Measurements from ENCODE around the gene NAGK. TPM values are rescaled to one million over a fixed set of nuclear protein-coding genes. Genes with fewer than 3 reads are reported as not detected.
"Not testable (repeated sequence)": the region's sequence is repeated elsewhere in the genome, so short reads cannot be mapped to it uniquely, and the experiment has no call there.

NAGK gene
- total RNA-seq, 4 donors from 2014 or later: 33.1 to 182 (median 46.6) TPM

DNA sequence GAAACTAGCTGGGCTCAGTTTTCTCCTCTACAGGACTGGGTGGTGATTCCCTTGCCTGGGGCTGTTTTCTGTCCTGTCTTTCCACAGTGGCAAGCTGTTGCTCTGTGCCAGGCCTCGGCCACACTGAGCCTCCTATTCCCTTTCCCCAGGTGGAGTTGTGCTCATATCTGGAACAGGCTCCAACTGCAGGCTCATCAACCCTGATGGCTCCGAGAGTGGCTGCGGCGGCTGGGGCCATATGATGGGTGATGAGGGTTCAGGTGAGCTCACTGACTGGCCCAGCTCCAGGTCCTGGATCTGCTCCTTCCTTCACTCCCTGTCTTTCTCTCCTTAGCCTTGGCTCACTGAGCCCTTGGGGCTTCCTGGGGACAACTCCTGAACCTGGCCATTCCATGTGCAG lies 4.0 kb downstream of the NAGK start:
- no peak for DNase-seq
- Histone ChIP-seq H3K9me3 (no peaks in the 10 kb centered on the region), H3K36me3 (peaks cover 0 to 42% (median 2%) of the 10 kb centered on the region in 3 donors), H3K4me1 (peaks cover 0 to 17% (median 16%) of the 10 kb centered on the region in 4 donors), H3K27me3 (no peaks in the 10 kb centered on the region), H3K27ac (peak overlapping the region; percentile 1 to 74 (median 34)), H3K4me3 (no peak overlapping the region)
- TF ChIP-seq CTCF (IDR thresholded peaks at IDR 0.05) (no peak), POLR2A (IDR thresholded peaks at IDR 0.05) (no peak)

- peaks cover 0 to 52% (median 2%) of the 10 kb centered on the region in 3 donors for H3K36me3 ChIP-seq
- no peak for DNase-seq
Observed at GRCh38 chr2:71073475-71073874, 5.0 kb downstream of the NAGK start.

DNA sequence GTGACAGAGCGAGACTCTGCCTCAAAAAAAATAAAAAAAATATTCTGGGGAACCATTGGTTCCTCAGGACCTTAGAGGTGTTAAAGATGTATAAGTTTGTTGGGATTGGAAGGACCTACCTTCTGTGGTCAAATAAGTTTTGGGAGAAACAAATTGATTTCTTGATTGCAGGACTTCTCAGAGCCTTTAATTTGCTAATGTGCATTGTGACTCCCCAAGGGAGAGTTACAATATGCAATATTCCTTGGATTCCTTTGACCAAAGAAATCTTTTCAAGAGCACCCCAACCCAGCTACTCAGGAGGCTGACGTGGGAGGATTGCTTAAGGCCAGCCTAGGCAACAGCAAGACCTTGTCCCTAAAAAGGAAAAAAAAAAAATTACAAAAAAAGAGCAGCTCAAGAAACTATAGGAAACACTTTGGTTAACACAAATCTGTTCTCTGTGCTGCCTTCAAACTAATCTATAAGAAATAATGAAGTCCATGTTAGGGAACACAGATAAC lies 6.5 kb downstream of the NAGK start:
- no peak for DNase-seq
- no peaks in the 10 kb centered on the region for H3K9me3 ChIP-seq
- H3K27me3 ChIP-seq: no peaks in the 10 kb centered on the region
- no peak overlapping the region for H3K27ac ChIP-seq
- peaks cover 0 to 62% (median 2%) of the 10 kb centered on the region in 3 donors for H3K36me3 ChIP-seq
- peaks cover 0 to 15% (median 11%) of the 10 kb centered on the region in 4 donors for H3K4me1 ChIP-seq
- H3K4me3 ChIP-seq: no peak overlapping the region
- TF ChIP-seq POLR2A (IDR thresholded peaks at IDR 0.05) (no peak), CTCF (IDR thresholded peaks at IDR 0.05) (no peak)

More at GRCh38 chr2:71073475-71073874, 5.0 kb downstream of the NAGK start:
- Histone ChIP-seq H3K4me3 (no peak overlapping the region), H3K9me3 (no peaks in the 10 kb centered on the region), H3K27ac (no peak overlapping the region), H3K4me1 (peaks cover 0 to 17% (median 16%) of the 10 kb centered on the region in 4 donors), H3K27me3 (no peaks in the 10 kb centered on the region)
- no peak for TF ChIP-seq CTCF (IDR thresholded peaks at IDR 0.05)
- no peak for TF ChIP-seq POLR2A (IDR thresholded peaks at IDR 0.05)

DNA sequence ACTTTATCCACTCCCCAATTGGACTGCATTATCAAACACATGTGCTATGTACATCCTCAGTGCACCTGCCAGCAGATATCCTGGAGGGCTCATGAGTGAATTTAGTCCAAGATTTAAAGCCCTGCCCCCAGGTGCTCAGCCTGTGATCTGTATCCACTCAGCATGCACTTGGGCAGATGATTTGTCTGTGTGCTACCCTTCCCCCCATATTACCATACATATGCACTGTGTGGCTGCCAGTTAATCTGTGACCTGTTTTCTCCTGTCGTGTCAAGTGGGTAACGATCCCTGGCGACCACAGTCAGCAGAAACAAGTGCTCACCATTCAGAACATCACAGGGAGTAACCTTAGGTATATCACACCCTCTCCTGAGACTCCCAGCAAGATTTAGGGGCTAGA lies 10.2 kb downstream of the NAGK start:
- no peak for DNase-seq
- TF ChIP-seq CTCF (IDR thresholded peaks at IDR 0.05): no peak
- TF ChIP-seq POLR2A (IDR thresholded peaks at IDR 0.05): no peak
- no peak overlapping the region for H3K4me3 ChIP-seq
- H3K27me3 ChIP-seq: no peaks in the 10 kb centered on the region
- H3K9me3 ChIP-seq: no peaks in the 10 kb centered on the region
- no peak overlapping the region for H3K27ac ChIP-seq
- H3K4me1 ChIP-seq: no peaks in the 10 kb centered on the region
- H3K36me3 ChIP-seq: peaks cover 0 to 50% (median 0%) of the 10 kb centered on the region in 3 donors

GRCh38 chr2:71082402-71083252 lies 14.2 kb downstream of the NAGK start:
- Histone ChIP-seq H3K36me3 (peaks cover 0 to 19% (median 0%) of the 10 kb centered on the region in 3 donors), H3K27ac (no peak overlapping the region), H3K4me1 (no peaks in the 10 kb centered on the region), H3K9me3 (no peaks in the 10 kb centered on the region), H3K4me3 (no peak overlapping the region), H3K27me3 (no peaks in the 10 kb centered on the region)
- DNase-seq: no peak
- TF ChIP-seq CTCF (IDR thresholded peaks at IDR 0.05) (no peak), POLR2A (IDR thresholded peaks at IDR 0.05) (no peak)

- DNase-seq, H3K27me3 ChIP-seq, H3K9me3 ChIP-seq, H3K4me1 ChIP-seq, H3K27ac ChIP-seq, H3K4me3 ChIP-seq: not testable (repeated sequence)
- H3K36me3 ChIP-seq: peaks cover 0 to 12% (median 0%) of the 10 kb centered on the region in 3 donors
Observed at GRCh38 chr2:71083297-71083696, 14.8 kb downstream of the NAGK start.

- not testable (repeated sequence) for H3K4me1 ChIP-seq, H3K27ac ChIP-seq, DNase-seq, H3K9me3 ChIP-seq, H3K36me3 ChIP-seq, H3K27me3 ChIP-seq, H3K4me3 ChIP-seq
Observed at GRCh38 chr2:71083752-71084312, 15.4 kb downstream of the NAGK start.

GRCh38 chr2:71085325-71086003 lies 17.0 kb downstream of the NAGK start:
- not testable (repeated sequence) for H3K27ac ChIP-seq, H3K36me3 ChIP-seq, DNase-seq

More at GRCh38 chr2:71085325-71086003, 17.0 kb downstream of the NAGK start:
- not testable (repeated sequence) for H3K4me3 ChIP-seq, H3K27me3 ChIP-seq, H3K4me1 ChIP-seq, H3K9me3 ChIP-seq

Data from Peyer's patch (tissue), 4 donors.